ENCODE measurements around the gene ARHGAP44.
"Not testable (repeated sequence)": the region's sequence is repeated elsewhere in the genome, so short reads cannot be mapped to it uniquely, and the experiment has no call there.

The ARHGAP44 gene

GRCh38 chr17:12964840-12965239, 175.5 kb downstream of the ARHGAP44 start:
- DNase-seq (ENCODE audit: low spot score): no peak

- DNase-seq (ENCODE audit: low spot score): no peak
Measured at GRCh38 chr17:12965988-12966387, 176.7 kb downstream of the ARHGAP44 start.

- no peak for DNase-seq (ENCODE audit: low spot score)
Measured at GRCh38 chr17:12966413-12966812, 177.1 kb downstream of the ARHGAP44 start.

- no peak for DNase-seq (ENCODE audit: low spot score)
Measured at GRCh38 chr17:12967962-12968361, 178.7 kb downstream of the ARHGAP44 start.

GRCh38 chr17:12973496-12974004, 184.3 kb downstream of the ARHGAP44 start:
- no peak for DNase-seq (ENCODE audit: low spot score)

- DNase-seq (ENCODE audit: low spot score): no peak
Measured at GRCh38 chr17:12974005-12974531, 184.8 kb downstream of the ARHGAP44 start.

- DNase-seq (ENCODE audit: low spot score): no peak
Measured at GRCh38 chr17:12977008-12977751, 187.9 kb downstream of the ARHGAP44 start.

- DNase-seq (ENCODE audit: low spot score): not testable (repeated sequence)
Measured at GRCh38 chr17:12978787-12979186, 189.5 kb downstream of the ARHGAP44 start.

- no peak for DNase-seq (ENCODE audit: low spot score)
Measured at GRCh38 chr17:12979246-12979645, 189.9 kb downstream of the ARHGAP44 start.

- DNase-seq (ENCODE audit: low spot score): no peak
Measured at GRCh38 chr17:12979826-12980500, 190.7 kb downstream of the ARHGAP44 start.

- peak; percentile 15 for DNase-seq (ENCODE audit: low spot score)
Measured at GRCh38 chr17:12982224-12982623, 192.9 kb downstream of the ARHGAP44 start.

GRCh38 chr17:12983991-12984884, 194.9 kb downstream of the ARHGAP44 start:
- DNase-seq (ENCODE audit: low spot score): no peak

GRCh38 chr17:12985431-12986293, 196.4 kb downstream of the ARHGAP44 start:
- DNase-seq (ENCODE audit: low spot score): no peak

GRCh38 chr17:12987120-12987519, 197.8 kb downstream of the ARHGAP44 start:
- no peak for DNase-seq (ENCODE audit: low spot score)

GRCh38 chr17:12990041-12990808, 200.9 kb downstream of the ARHGAP44 start:
- DNase-seq (ENCODE audit: low spot score): no peak

- no peak for DNase-seq (ENCODE audit: low spot score)
Measured at GRCh38 chr17:12990926-12991325, 201.6 kb downstream of the ARHGAP44 start.

- no peak for DNase-seq (ENCODE audit: low spot score)
Measured at GRCh38 chr17:12992676-12993075, 203.4 kb downstream of the ARHGAP44 start.

- no peak for DNase-seq (ENCODE audit: low spot score)
Measured at GRCh38 chr17:12993631-12994030, 204.3 kb downstream of the ARHGAP44 start.

GRCh38 chr17:12994341-12995074, 205.2 kb downstream of the ARHGAP44 start:
- no peak for DNase-seq (ENCODE audit: low spot score)

All from CD4-positive, alpha-beta T cell treated with Interleukin-2 at 100 ng/mL for 4 hours (primary cell).